Mucosa of descending colon (tissue), 3 donors: Measurements from ENCODE around the gene INVS. TPM values are rescaled to one million over a fixed set of nuclear protein-coding genes. Genes with fewer than 3 reads are reported as not detected.

Source experiments
- ATAC-seq: fragments of 200-7000 bp; cut with Tn5 transposase; one replicate; pipeline ENCODE4 v1.9.1; 2020; ENCODE audit warnings: mild to moderate bottlenecking, moderate library complexity
- DNase-seq, 3 donors: peaks; one replicate each; pipeline ENCODE4 v3.0.0-alpha.2; 2020
- H3K36me3 ChIP-seq: fragments of 200-600 bp; one replicate; pipeline ENCODE4 v1.8.0; 2021; ENCODE audit warnings: low read depth, mild to moderate bottlenecking
- H3K4me1 ChIP-seq: fragments of 200-600 bp; one replicate; pipeline ENCODE4 v1.8.0; 2021; ENCODE audit warnings: low read depth, mild to moderate bottlenecking
- H3K4me3 ChIP-seq: fragments of 200-600 bp; one replicate; pipeline ENCODE4 v1.8.0; 2021; ENCODE audit warnings: mild to moderate bottlenecking
- H3K9me3 ChIP-seq: fragments of 200-600 bp; one replicate; pipeline ENCODE4 v1.8.0; 2021; ENCODE audit warnings: mild to moderate bottlenecking
- CTCF ChIP-seq: fragments of 200-600 bp; IDR thresholded peaks from one replicate; pipeline ENCODE4 v1.8.0; 2022; ENCODE audit warnings: antibody characterized with exemption, mild to moderate bottlenecking
- intact Hi-C, 2 donors: fragments of 100-400 bp; cut with DNase I in 1 of 2; cut with micrococcal nuclease in 1 of 2; formaldehyde crosslinking; loops; one replicate each; pipeline versions ENCODE4 v1.11.0 to v1.11.1; 2022; cut with DNase I, micrococcal nuclease
- total RNA-seq, 3 donors: library from RNA; stranded (reverse); fragmentation: NEBNext Ultra II Directional in 2 of 3; extraction: Animal tissue kit (Norgen Biotek cat#: 25700) in 2 of 3; gene quantifications; one replicate each; pipeline versions ENCODE4 v1.2.1 to v1.2.4, GENCODE V29; 2021 to 2023
- donor health status: DM: no; HTN: no; CAD: no; lungs with moderate emphysema.
- donor health status: DM: no; HTN: no; CAD: no.
- donor health status: DM: no; HTN: yes; CAD: no.

Gene INVS
- total RNA-seq, 3 donors from 2014 or later: 16.8 to 24.0 (median 19.3) TPM

DNA sequence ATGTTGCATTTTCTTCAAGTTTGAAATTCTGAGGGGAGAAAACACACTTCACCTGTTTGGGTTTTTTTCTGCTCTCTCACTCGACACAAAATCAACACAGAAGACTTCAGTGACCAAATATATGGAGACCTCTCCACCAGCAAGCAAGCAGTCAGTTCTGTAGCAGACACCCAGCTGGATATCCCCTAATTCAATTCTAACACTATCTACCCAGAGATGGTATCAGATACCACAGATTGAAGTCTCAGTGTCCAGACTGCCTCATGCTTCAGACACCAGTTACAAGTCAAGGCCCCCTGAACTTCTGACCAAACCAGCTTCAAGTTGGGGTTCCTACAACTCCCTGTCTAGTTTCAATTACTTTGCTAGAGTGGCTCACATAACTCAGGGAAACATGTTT lies 97.8 kb downstream of the INVS start:
- DNase-seq (no peak), ATAC-seq (no peak)
- intact Hi-C loops: no loop called here
- no peak for TF ChIP-seq CTCF
- no peak overlapping the region for H3K4me3 ChIP-seq
- no peaks in the 10 kb centered on the region for H3K9me3 ChIP-seq
- no peaks in the 10 kb centered on the region for H3K4me1 ChIP-seq
- H3K36me3 ChIP-seq: no peaks in the 10 kb centered on the region

GRCh38 chr9:100197553-100197952 lies 98.5 kb downstream of the INVS start:
- Histone ChIP-seq H3K9me3 (no peaks in the 10 kb centered on the region), H3K36me3 (no peaks in the 10 kb centered on the region), H3K4me3 (no peak overlapping the region), H3K4me1 (no peaks in the 10 kb centered on the region)
- no peak for ATAC-seq
- DNase-seq: no peak
- TF ChIP-seq CTCF: no peak
- intact Hi-C loops: no loop called here

DNA sequence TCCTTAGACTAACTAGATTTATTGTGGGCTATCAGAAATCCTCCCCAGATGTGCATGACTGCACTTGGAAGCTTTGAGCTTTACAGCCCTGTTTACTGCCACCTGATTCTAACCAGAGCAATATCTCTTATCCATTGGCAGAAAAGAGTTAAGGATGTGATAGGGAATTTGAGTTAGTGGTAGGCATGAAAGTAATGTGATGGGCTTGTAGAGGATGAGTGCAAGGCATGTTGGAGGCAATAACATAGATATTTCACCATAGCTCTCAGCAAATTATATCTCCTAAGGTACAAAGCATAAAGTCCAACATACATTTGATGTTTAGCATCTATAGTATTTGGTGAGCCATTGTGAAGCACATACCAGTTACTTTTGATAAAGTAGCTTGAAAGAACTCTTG lies 103.8 kb downstream of the INVS start:
- no peaks in the 10 kb centered on the region for H3K4me1 ChIP-seq
- no peak overlapping the region for H3K4me3 ChIP-seq
- intact Hi-C loops: no loop called here
- DNase-seq (no peak), ATAC-seq (no peak)
- H3K9me3 ChIP-seq: no peaks in the 10 kb centered on the region
- H3K36me3 ChIP-seq: no peaks in the 10 kb centered on the region
- TF ChIP-seq CTCF: no peak

DNA sequence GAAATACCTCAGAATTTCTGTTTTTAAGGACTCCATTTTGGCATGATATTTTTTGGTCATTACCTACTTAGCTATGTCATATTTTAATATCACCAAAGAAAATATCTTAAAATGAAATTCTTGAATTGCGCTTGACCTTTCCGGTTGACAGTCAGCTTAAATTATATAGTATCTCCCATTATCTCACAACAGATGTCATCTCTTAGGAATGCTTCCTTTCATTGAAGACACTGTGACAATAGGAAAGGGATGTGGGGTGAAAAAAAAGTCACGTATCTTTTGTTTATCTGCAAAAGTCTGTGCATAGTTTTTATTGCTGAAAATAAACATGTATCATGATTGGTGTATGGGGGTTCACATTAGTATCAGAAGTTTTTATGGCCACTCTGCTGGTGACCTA lies 105.8 kb downstream of the INVS start:
- intact Hi-C loops: no loop called here
- DNase-seq (no peak), ATAC-seq (no peak)
- Histone ChIP-seq H3K9me3 (no peaks in the 10 kb centered on the region), H3K4me1 (no peaks in the 10 kb centered on the region), H3K4me3 (no peak overlapping the region), H3K36me3 (no peaks in the 10 kb centered on the region)
- no peak for TF ChIP-seq CTCF

DNA sequence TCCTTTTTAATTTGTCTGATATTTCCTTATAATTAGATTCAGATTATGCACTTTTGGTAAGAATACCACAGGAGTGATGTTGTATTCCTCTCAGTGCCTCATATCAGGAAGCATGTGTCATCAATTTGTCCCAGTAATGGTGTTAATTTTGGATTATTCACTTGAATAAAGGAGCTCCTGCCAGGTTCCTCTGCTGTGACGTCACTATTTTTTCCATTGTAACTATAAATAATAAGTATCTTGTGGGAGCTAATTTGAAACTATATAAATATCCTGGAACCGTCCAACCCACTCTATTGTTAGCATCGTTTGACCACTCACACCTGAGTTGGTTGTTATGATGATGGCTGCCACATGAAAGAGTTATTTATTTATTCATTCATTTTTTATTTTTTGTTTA lies 107.9 kb downstream of the INVS start:
- Histone ChIP-seq H3K4me3 (no peak overlapping the region), H3K36me3 (no peaks in the 10 kb centered on the region), H3K9me3 (no peaks in the 10 kb centered on the region), H3K4me1 (no peaks in the 10 kb centered on the region)
- DNase-seq: no peak
- intact Hi-C loops: no loop called here
- no peak for ATAC-seq
- TF ChIP-seq CTCF: no peak

- Histone ChIP-seq H3K4me1 (no peaks in the 10 kb centered on the region), H3K9me3 (no peaks in the 10 kb centered on the region), H3K36me3 (no peaks in the 10 kb centered on the region), H3K4me3 (no peak overlapping the region)
- no peak for TF ChIP-seq CTCF
- ATAC-seq (no peak), DNase-seq (no peak)
- intact Hi-C loops: no loop called here
Observed at GRCh38 chr9:100208673-100209072, 109.6 kb downstream of the INVS start.
